Right lung (tissue), 10 donors: ENCODE measurements around the gene SSB. TPM values are rescaled to one million over a fixed set of nuclear protein-coding genes. Genes with fewer than 3 reads are reported as not detected.
"Not testable (repeated sequence)": the region's sequence is repeated elsewhere in the genome, so short reads cannot be mapped to it uniquely, and the experiment has no call there.

Experiments used
- DNase-seq, 2 donors: peaks; one replicate each; pipeline ENCODE4 v3.0.0-alpha.2; 2013
- long read RNA-seq, 8 donors: transcript quantifications; one replicate each; lab custom pipeline, GENCODE V29; 2026
- polyA plus RNA-seq, 5 donors: library from polyadenylated mRNA; unstranded; fragments of 120-200 nt; gene quantifications; one replicate each; pipeline versions ENCODE4 v1.2.1 to v1.2.3, GENCODE V29; 2013; ENCODE audit warnings: inconsistent platforms in 1 of 5, low replicate concordance in 1 of 5; ENCODE audit not compliant: insufficient read length in 5 of 5, insufficient read depth in 1 of 5

SSB gene
- 100 to 1,000 TPM; 146 to 190 (median 175) TPM for polyA plus RNA-seq
- long read RNA-seq, donor 1, transcript SSB-206 (4 exons, 619 nt) = minor isoform, 11 of 321 reads
- long read RNA-seq, donor 1, transcript SSB-201 (12 exons, 1,709 nt) = major isoform, 25 of 321 reads
- long read RNA-seq, donor 1, transcript SSB-212 (2 exons, 392 nt) = minor isoform, 13 of 321 reads
- long read RNA-seq, donor 1, partial matches to known transcripts = 270 of 321 reads
- long read RNA-seq, donor 1, other reads (novel, unspliced or antisense) = 0 of 321 reads
- long read RNA-seq, donor 2, transcript SSB-206 (4 exons, 619 nt) = minor isoform, 5 of 102 reads
- long read RNA-seq, donor 2, transcript SSB-201 (12 exons, 1,709 nt) = major isoform, 28 of 102 reads
- long read RNA-seq, donor 2, partial matches to known transcripts = 66 of 102 reads
- long read RNA-seq, donor 2, other reads (novel, unspliced or antisense) = 0 of 102 reads
- long read RNA-seq, donor 3, transcript SSB-201 (12 exons, 1,709 nt) = major isoform, 21 of 295 reads
- long read RNA-seq, donor 3, transcript SSB-212 (2 exons, 392 nt) = minor isoform, 14 of 295 reads
- long read RNA-seq, donor 3, transcript SSB-206 (4 exons, 619 nt) = minor isoform, 6 of 295 reads
- long read RNA-seq, donor 3, partial matches to known transcripts = 155 of 295 reads
- long read RNA-seq, donor 3, other reads (novel, unspliced or antisense) = 97 of 295 reads
- long read RNA-seq, donor 4, transcript SSB-201 (12 exons, 1,709 nt) = major isoform, 17 of 135 reads
- long read RNA-seq, donor 4, transcript SSB-212 (2 exons, 392 nt) = minor isoform, 7 of 135 reads
- long read RNA-seq, donor 4, partial matches to known transcripts = 107 of 135 reads
- long read RNA-seq, donor 4, other reads (novel, unspliced or antisense) = 0 of 135 reads
- long read RNA-seq, donor 5, transcript SSB-201 (12 exons, 1,709 nt) = major isoform, 37 of 275 reads
- long read RNA-seq, donor 5, transcript SSB-206 (4 exons, 619 nt) = minor isoform, 17 of 275 reads
- long read RNA-seq, donor 5, transcript SSB-212 (2 exons, 392 nt) = minor isoform, 27 of 275 reads
- long read RNA-seq, donor 5, partial matches to known transcripts = 191 of 275 reads
- long read RNA-seq, donor 5, other reads (novel, unspliced or antisense) = 0 of 275 reads
- long read RNA-seq, donor 6, transcript SSB-201 (12 exons, 1,709 nt) = major isoform, 43 of 316 reads
- long read RNA-seq, donor 6, transcript SSB-212 (2 exons, 392 nt) = minor isoform, 17 of 316 reads
- long read RNA-seq, donor 6, transcript SSB-206 (4 exons, 619 nt) = minor isoform, 5 of 316 reads
- long read RNA-seq, donor 6, partial matches to known transcripts = 207 of 316 reads
- long read RNA-seq, donor 6, other reads (novel, unspliced or antisense) = 42 of 316 reads
- long read RNA-seq, donor 7, transcript SSB-201 (12 exons, 1,709 nt) = major isoform, 45 of 101 reads
- long read RNA-seq, donor 7, transcript SSB-206 (4 exons, 619 nt) = minor isoform, 8 of 101 reads
- long read RNA-seq, donor 7, partial matches to known transcripts = 47 of 101 reads
- long read RNA-seq, donor 7, other reads (novel, unspliced or antisense) = 0 of 101 reads
- long read RNA-seq, donor 8, transcript SSB-201 (12 exons, 1,709 nt) = major isoform, 8 of 73 reads
- long read RNA-seq, donor 8, partial matches to known transcripts = 60 of 73 reads
- long read RNA-seq, donor 8, other reads (novel, unspliced or antisense) = 0 of 73 reads

DNA sequence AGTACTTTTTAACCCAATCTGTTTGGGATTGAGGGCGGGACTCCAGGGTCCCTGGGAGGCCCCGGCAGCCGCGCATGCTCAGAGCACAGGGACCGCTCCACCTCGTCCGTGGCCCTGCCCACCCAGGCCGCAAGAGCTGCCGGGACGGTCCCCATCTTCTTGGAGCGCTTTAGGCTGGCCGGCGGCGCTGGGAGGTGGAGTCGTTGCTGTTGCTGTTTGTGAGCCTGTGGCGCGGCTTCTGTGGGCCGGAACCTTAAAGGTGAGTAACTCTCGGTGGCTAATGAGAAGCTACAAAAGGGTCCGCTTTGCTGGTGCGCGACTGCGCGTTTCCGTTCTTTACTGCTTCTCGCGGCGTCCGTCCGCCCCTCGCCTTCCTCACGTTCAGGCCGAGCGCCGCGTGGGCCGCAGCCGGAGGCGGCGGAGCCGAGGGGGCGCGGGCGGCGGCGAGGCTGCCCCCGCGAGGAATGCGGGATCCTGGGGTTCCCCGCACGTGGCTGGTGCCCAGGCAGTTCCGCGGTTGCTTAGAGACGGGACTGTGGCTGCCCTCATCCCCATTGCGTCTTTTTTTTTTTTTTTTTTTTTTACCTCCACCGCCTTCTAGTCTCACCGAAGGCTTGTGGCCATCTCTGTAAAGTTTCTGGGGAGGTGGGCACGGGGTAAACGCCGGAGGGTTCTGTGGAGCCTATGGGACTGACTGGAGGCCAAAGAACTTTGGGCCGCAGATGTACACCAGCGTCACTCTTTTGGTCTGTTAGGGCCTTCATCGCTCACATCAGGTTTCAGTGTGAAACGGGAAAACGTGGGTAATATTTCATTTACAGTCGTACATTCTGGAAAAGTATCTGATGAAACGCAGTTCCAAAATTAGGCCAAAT lies at the start of gene SSB:
TSS of gene SSB (plus strand) at position 154 of the 875 bp plus-strand sequence. CDS start 2,090 bp downstream, outside the sequence.
- DNase-seq = peak; percentile 89 to 91

GRCh38 chr2:169752752-169753151 lies 45.9 kb upstream of the SSB start:
- no peak for DNase-seq

DNA sequence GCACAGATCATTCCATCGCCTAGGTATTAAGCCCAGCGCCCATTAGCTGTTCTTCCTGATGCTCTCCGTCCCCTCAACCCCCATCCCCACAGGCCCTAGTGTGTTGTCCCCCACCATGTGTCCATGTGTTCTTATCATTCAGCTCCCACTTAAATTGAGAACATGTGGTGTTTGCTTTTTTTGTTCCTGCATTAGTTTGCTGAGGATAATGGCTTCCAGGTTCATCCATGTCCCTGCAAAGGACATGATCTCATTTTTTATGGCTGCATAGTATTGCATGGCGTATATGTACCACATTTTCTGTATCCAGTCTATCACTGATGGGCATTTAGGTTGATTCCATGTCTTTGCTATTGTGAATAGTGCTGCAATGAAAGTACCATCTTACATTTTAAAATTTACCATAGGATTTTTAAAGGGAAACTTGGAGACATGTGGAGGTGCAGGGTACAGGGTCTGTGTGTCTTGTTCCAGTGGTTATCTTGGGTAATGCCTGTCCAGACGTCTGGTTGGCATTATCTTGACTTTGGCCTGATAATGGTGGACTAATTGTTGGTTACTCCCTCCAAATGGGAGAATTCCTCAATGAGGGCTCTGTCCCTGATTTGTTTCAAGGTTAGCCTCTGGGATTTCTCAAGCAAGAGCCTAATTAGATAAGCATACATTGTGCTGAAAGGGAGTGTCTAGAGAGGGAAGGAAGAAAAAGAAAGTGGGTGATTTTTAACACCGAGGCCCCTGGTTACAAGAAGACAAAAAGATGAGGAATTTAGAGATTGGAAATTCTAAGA lies 43.4 kb upstream of the SSB start:
- DNase-seq = no peak

- DNase-seq = no peak
These were observed 42.3 kb upstream of the SSB start for GRCh38 chr2:169756342-169756741.

DNA sequence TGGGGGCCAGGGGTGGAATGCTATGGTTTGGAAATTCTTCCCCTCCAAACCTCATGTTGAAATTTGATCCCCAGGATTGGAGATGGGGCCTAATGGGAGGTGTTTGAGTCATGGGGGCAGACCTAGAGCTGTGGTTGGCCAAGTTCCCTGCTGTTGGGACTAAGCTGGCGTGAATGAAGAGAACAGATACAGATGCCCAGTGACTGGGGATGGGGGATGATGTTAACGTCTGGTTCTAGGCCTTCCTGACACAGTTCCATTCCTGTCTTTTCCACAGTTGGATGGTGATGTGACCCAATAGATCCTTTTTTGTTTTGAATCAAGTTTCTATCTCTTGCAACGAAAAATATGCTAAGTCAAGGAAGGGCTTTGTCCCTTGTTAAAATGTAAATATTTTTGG lies 41.3 kb upstream of the SSB start:
- DNase-seq = no peak

- DNase-seq = no peak
These were observed 40.9 kb upstream of the SSB start for GRCh38 chr2:169757778-169758177.

DNA sequence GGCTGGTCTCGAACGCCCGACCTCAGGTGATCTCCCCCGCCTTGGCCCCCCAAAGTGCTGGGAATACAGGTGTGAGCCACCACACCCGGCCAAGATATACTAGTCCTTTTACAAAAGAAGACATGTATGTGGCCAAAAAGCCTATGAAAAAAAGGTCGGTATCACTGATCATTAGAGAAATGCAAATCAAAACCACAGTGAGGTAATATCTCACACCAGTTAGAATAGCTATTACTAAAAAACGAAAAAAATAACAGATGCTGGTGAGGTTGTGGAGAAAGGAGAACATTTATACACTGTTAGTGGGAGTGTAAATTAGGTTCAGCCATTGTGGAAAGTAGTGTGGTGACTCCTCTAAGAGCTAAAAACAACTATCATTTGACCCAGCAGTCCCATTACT lies 38.7 kb upstream of the SSB start:
- no peak for DNase-seq

DNA sequence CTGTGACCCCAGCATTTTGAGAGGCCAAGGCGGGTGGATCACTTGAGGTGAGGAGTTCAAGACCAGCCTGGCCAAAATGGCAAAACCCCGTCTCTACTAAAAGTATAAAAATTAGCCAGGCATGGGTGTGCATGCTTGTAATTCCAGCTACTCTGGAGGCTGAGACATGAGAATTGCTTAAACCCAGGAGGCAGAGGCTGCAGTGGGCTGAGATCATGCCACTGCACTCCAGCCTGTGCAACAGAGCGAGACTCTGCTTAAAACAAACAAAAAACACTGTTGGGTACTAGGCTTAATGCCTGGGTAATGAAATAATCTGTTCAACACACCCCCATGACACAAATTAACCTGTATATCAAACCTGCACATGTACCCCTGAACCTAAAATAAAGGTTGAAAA lies 37.9 kb upstream of the SSB start:
- DNase-seq = not testable (repeated sequence)

DNA sequence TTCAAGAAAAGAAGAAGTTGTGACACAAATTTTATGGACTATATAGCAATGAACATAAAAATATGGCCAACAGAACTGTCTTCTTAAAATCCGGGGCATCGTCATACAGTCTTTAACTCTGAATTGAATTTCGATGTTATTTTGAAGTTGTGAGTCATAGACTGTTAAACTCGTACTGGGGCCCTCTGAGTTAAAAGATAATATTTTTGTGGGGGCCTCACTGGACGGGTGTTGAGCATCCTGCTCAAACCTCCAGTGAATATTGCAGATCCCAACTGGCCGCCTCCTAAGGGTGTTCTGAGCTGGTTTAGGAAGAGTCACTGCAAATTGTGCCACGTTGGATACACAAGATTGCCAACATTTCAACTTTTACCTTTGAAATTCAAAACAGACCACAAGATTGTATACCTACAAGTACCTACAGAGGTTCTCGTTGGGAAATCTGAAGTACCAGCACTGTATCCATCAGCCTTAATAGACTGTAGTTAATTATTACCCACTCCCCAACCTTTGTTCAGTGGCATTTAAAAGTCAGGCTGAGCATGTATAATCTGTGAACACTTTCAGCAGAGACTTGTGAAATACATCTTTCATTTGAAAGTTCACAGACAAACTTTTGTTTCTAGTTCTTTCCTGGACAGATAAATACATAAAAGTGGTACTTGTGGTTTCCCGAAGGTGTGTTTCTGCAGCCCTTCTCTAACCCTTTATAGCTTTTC lies 37.3 kb upstream of the SSB start:
- DNase-seq = no peak

- no peak for DNase-seq
These were observed 36.7 kb upstream of the SSB start for GRCh38 chr2:169761970-169762292.

GRCh38 chr2:169765523-169765922 lies 33.1 kb upstream of the SSB start:
- DNase-seq = no peak

GRCh38 chr2:169767243-169767888 lies 31.3 kb upstream of the SSB start:
- peak; percentile 46 to 53 for DNase-seq

GRCh38 chr2:169768262-169768995 lies 30.2 kb upstream of the SSB start:
- DNase-seq = no peak

DNA sequence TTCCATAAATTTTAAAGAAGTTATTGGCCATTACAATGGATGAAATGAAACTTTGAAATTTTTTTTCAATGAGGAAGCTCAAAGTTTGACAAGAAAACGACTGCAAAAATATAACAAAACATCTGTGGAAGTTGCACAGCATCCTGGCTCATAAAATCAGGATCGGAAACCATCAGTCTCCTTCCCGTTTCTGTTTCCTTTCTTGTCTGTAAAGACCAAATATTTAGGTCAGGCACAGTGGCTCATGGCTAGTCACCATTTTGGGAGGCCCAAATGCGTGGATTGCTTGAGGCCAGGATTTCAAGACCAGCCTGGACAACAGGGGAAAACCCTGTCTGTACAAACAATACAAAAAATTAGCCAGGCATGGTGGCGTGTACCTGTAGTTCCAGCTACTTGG lies 27.6 kb upstream of the SSB start:
- DNase-seq = no peak

GRCh38 chr2:169771612-169772011 lies 27.1 kb upstream of the SSB start:
- no peak for DNase-seq

GRCh38 chr2:169772651-169773050 lies 26.0 kb upstream of the SSB start:
- DNase-seq = no peak

DNA sequence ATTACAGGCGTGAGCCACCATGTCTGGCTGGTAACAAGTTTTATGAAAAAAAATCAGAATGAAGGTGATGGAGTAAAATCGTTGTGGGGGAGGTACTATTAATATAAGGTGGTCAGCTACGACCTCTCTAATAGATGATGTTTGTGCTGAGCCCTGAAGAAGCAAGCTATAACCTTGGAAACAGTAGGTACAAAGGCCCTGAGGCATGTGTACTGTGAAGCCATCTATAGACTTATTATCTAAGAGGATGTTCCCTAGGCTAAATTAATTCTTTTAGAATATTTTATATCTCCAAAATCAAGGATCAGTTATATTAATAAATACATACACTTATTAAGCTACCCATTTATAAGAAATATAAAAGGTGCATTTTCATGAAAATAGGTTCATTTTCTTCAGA lies 23.3 kb upstream of the SSB start:
- no peak for DNase-seq
